HepG2 (cell line): Measurements from ENCODE around the gene CNNM3. TPM values are rescaled to one million over a fixed set of nuclear protein-coding genes. Genes with fewer than 3 reads are reported as not detected.

Source experiments
- ATAC-seq: fragments of 200-7000 bp; cut with Tn5 transposase; 3 replicates; pipeline ENCODE4 v1.9.1; 2020; ENCODE audit warnings: mild to moderate bottlenecking, moderate library complexity
- Bru-seq: library from RNA; stranded (reverse); fragments of 400-500 nt; gene quantifications from one replicate; lab custom pipeline; 2021; lab: Mats Ljungman, UMichigan
- BruChase-seq, 2 experiments: library from RNA; stranded (reverse); fragments of 400-500 nt; gene quantifications; one replicate each; lab custom pipeline; 2021; lab: Mats Ljungman, UMichigan
- BruUV-seq: library from RNA; stranded (reverse); fragments of 400-500 nt; replicated peaks from 2 replicates; lab custom pipeline; 2021; lab: Mats Ljungman, UMichigan
- CTCF ChIA-PET: fragments of 300-600 bp; formaldehyde crosslinking; extraction: SDS; loops from one replicate; lab custom pipeline; 2021; ENCODE audit warnings: low total read pairs, inconsistent platforms, low intra/inter-chr PET ratio; lab: Yijun Ruan, JAX
- POLR2A ChIA-PET: fragments of 350-600 bp; sonication (Branson Sonifier 250); formaldehyde crosslinking; loops from one replicate; lab custom pipeline; 2020; ENCODE audit warnings: antibody characterized with exemption, inconsistent platforms; lab: Yijun Ruan, JAX
- DNase-seq: peaks from one replicate; pipeline ENCODE4 v3.0.0-alpha.2; 2015; ENCODE audit warnings: low spot score
- FAIRE-seq: peaks from 3 replicates; lab custom pipeline; 2011; peaks lifted over from hg19 to GRCh38; lab: Jason Lieb, UNC
- H2AFZ ChIP-seq: one replicate; pipeline ENCODE4 v1.6.1; 2011; ENCODE audit warnings: low read length, inconsistent platforms
- H3K27ac ChIP-seq: fragments of 300-600 bp; 3 replicates; pipeline ENCODE4 v1.8.0; 2011; ENCODE audit warnings: mixed run types, mild to moderate bottlenecking, mixed read lengths, low read length, inconsistent platforms; ENCODE audit not compliant: insufficient read depth; ENCODE audit errors: extremely low read length
- H3K27me3 ChIP-seq, 2 experiments: fragments of 200-600 bp in 1 of 2; 2 replicates in 1 of 2; 3 replicates in 1 of 2; pipeline versions ENCODE4 v1.6.0 to v1.8.0; 2011; ENCODE audit warnings: low read length in 2 of 2, mild to moderate bottlenecking in 2 of 2, moderate library complexity in 2 of 2, inconsistent platforms in 1 of 2; ENCODE audit not compliant: insufficient read depth in 2 of 2, control insufficient read depth in 1 of 2
- H3K36me3 ChIP-seq, 2 experiments: fragments of 200-600 bp in 1 of 2; replicated peaks in 1 of 2; 2 replicates in 1 of 2; 3 replicates in 1 of 2; pipeline versions ENCODE4 v1.5.1 to v1.8.0; 2011; ENCODE audit warnings: low read length in 2 of 2, inconsistent platforms in 1 of 2; ENCODE audit not compliant: insufficient read depth in 2 of 2, control insufficient read depth in 1 of 2
- H3K4me1 ChIP-seq: 2 replicates; pipeline ENCODE4 v1.5.1; 2012; ENCODE audit warnings: low read length, inconsistent platforms; ENCODE audit not compliant: insufficient read depth
- H3K4me2 ChIP-seq: 2 replicates; pipeline ENCODE4 v1.6.0; 2011; ENCODE audit warnings: low read depth, low read length, inconsistent platforms
- H3K4me3 ChIP-seq, 3 experiments: fragments of 200-600 bp in 1 of 3; sonication (generic), shearing (Covaris generic) in 1 of 3; replicated peaks in 1 of 3; 2 replicates each; pipeline ENCODE4 v1.5.1; 2011 to 2016; ENCODE audit warnings: low read length in 3 of 3, inconsistent platforms in 2 of 3, low read depth in 2 of 3, mild to moderate bottlenecking in 2 of 3, control low read depth in 1 of 3, mixed read lengths in 1 of 3; ENCODE audit not compliant: insufficient read depth in 1 of 3
- H3K79me2 ChIP-seq: one replicate; pipeline ENCODE4 v1.6.1; 2011; ENCODE audit warnings: low read length, inconsistent platforms; ENCODE audit not compliant: insufficient read depth
- H3K9ac ChIP-seq: 2 replicates; pipeline ENCODE4 v1.6.0; 2011; ENCODE audit warnings: mild to moderate bottlenecking, low read depth, low read length, inconsistent platforms; ENCODE audit not compliant: insufficient read depth
- H3K9me3 ChIP-seq: 2 replicates; pipeline ENCODE4 v1.5.1; 2012; ENCODE audit warnings: mild to moderate bottlenecking, low read length
- H4K20me1 ChIP-seq: 2 replicates; pipeline ENCODE4 v1.6.0; 2011; ENCODE audit warnings: inconsistent platforms, mild to moderate bottlenecking, low read length, moderate library complexity; ENCODE audit not compliant: insufficient read depth
- ARNT ChIP-seq: fragments of 450-650 bp; IDR thresholded peaks from 2 replicates; pipeline ENCODE4 v1.6.1; 2017
- FOSL1 ChIP-seq: sonication (generic); formaldehyde crosslinking; IDR thresholded peaks from 2 replicates; pipeline ENCODE4 v1.9.0; 2021; ENCODE audit warnings: missing genetic modification reagents, borderline replicate concordance
- GABPB1 ChIP-seq: IDR thresholded peaks from 2 replicates; pipeline ENCODE4 v1.6.1; 2016; ENCODE audit warnings: mild to moderate bottlenecking, missing genetic modification reagents, moderate library complexity, missing compliant biosample characterization
- HNF4A ChIP-seq: sonication (generic); formaldehyde crosslinking; IDR thresholded peaks from 2 replicates; pipeline ENCODE4 v1.4.0; 2020; ENCODE audit warnings: missing genetic modification reagents
- MXD4 ChIP-seq: IDR thresholded peaks from 2 replicates; pipeline ENCODE4 v1.6.1; 2016; ENCODE audit warnings: mild to moderate bottlenecking, missing biosample characterization, missing genetic modification reagents
- PAWR ChIP-seq: sonication (generic); formaldehyde crosslinking; IDR thresholded peaks from 2 replicates; pipeline ENCODE4 v1.4.0; 2020; ENCODE audit warnings: missing genetic modification reagents, mild to moderate bottlenecking, borderline replicate concordance
- PHF21A ChIP-seq: sonication (generic); formaldehyde crosslinking; IDR thresholded peaks from 2 replicates; pipeline ENCODE4 v1.5.0; 2020; ENCODE audit warnings: mild to moderate bottlenecking, missing genetic modification reagents
- RBM39 ChIP-seq: fragments of 200-400 bp; formaldehyde crosslinking; IDR thresholded peaks from one replicate; pipeline ENCODE4 v1.6.1; 2018; ENCODE audit warnings: antibody characterized with exemption, mild to moderate bottlenecking, low read depth, low read length; ENCODE audit not compliant: poor library complexity, severe bottlenecking
- XBP1 ChIP-seq: sonication (generic); formaldehyde crosslinking; IDR thresholded peaks from 2 replicates; pipeline ENCODE4 v1.5.0; 2020; ENCODE audit warnings: missing genetic modification reagents
- ZNF337 ChIP-seq: sonication (generic); formaldehyde crosslinking; IDR thresholded peaks from 2 replicates; pipeline ENCODE4 v1.5.1; 2020; ENCODE audit warnings: missing genetic modification reagents, low read depth, mild to moderate bottlenecking, borderline replicate concordance
- ZNF776 ChIP-seq: sonication (generic); formaldehyde crosslinking; IDR thresholded peaks from 2 replicates; pipeline ENCODE4 v1.4.0; 2020; ENCODE audit warnings: mild to moderate bottlenecking, missing genetic modification reagents
- ZSCAN20 ChIP-seq: sonication (generic); formaldehyde crosslinking; IDR thresholded peaks from 2 replicates; pipeline ENCODE4 v1.4.0; 2020; ENCODE audit warnings: missing genetic modification reagents, mild to moderate bottlenecking, borderline replicate concordance
- WGBS: methylation state at CpG from one replicate; pipeline ENCODE4 v1.1.6; 2017; ENCODE audit warnings: low lambda C conversion rate; 5-methylcytosine and 5-hydroxymethylcytosine counted together
- in situ Hi-C: cut with HindIII; loops from 2 replicates; pipeline ENCODE4 v1.10.0; 2017; ENCODE audit warnings: low pct_unique_long_range_greater_than_20kb; ENCODE audit not compliant: extremely low pct_ligation_motif_present
- intact Hi-C: fragments of 100-400 bp; cut with micrococcal nuclease; formaldehyde crosslinking; loops from one replicate; pipeline ENCODE4 v1.10.0; 2022; ENCODE audit not compliant: unreplicated experiment
- long read RNA-seq, 2 experiments: library from RNA in 1 of 2; library from polyadenylated mRNA in 1 of 2; stranded (forward) in 1 of 2; unstranded in 1 of 2; transcript quantifications; one replicate each; pipeline ENCODE4 v2.0.0, GENCODE V29; 2019 to 2022
- polyA minus RNA-seq, 3 experiments: library from RNA; depleted of rRNA, polyadenylated mRNA; stranded (reverse); fragments of >200 nt; gene quantifications; 2 replicates each; pipeline ENCODE4 v1.2.3, GENCODE V29; 2011; ENCODE audit warnings: low replicate concordance in 1 of 3
- polyA plus RNA-seq, 8 experiments: library from polyadenylated mRNA; depleted of rRNA in 3 of 8; stranded (reverse) in 7 of 8; unstranded in 1 of 8; fragments of >200 nt; fragmentation: Illumina TruSeq in 4 of 8; extraction: Trizol in 4 of 8; gene quantifications; 2 replicates each; pipeline versions ENCODE4 v1.2.1 to v1.2.3, GENCODE V29; 2011 to 2016; ENCODE audit warnings: low read depth in 4 of 8, missing spikeins in 1 of 8, mixed read lengths in 1 of 8; ENCODE audit not compliant: insufficient read depth in 1 of 8
- total RNA-seq, 5 experiments: library from RNA; depleted of rRNA; stranded (reverse); fragments of >200 nt; fragmentation: Illumina TruSeq; extraction: Trizol; gene quantifications; 2 replicates each; pipeline ENCODE4 v1.2.3, GENCODE V29; 2016; ENCODE audit warnings: low read depth in 1 of 5
- TF ChIP-seq, protein P1 (sequence below): sonication (generic); formaldehyde crosslinking; IDR thresholded peaks from 2 replicates; pipeline ENCODE4 v1.8.0; 2022; ENCODE audit warnings: mild to moderate bottlenecking, missing genetic modification reagents
- TF ChIP-seq, protein P2 (sequence below): sonication (generic); formaldehyde crosslinking; IDR thresholded peaks from 2 replicates; pipeline ENCODE4 v1.4.0; 2020; ENCODE audit warnings: mild to moderate bottlenecking, missing genetic modification reagents

The CNNM3 gene
- 8.4 and 21.2 TPM in 2 replicates for total RNA-seq (2016; rRNA removed; fragmentation: Illumina TruSeq; extraction: Trizol)
- total RNA-seq (2016; cell fraction: cytosol; rRNA removed; fragmentation: Illumina TruSeq; extraction: Trizol; ENCODE audit: low read depth), result 5.5 and 5.9 TPM in 2 replicates
- total RNA-seq (2016; cell fraction: insoluble cytoplasmic fraction; rRNA removed; fragmentation: Illumina TruSeq; extraction: Trizol), result 6.5 and 21.5 TPM in 2 replicates
- total RNA-seq (2016; cell fraction: membrane; rRNA removed; fragmentation: Illumina TruSeq; extraction: Trizol), result 8.5 and 9.2 TPM in 2 replicates
- 22.7 and 27.7 TPM in 2 replicates for total RNA-seq (2016; cell fraction: nucleus; rRNA removed; fragmentation: Illumina TruSeq; extraction: Trizol)
- 27.9 and 43.4 TPM in 2 replicates for polyA plus RNA-seq (2011; rRNA removed)
- polyA plus RNA-seq (2011; cell fraction: cytosol; rRNA removed), result 24.2 and 26.5 TPM in 2 replicates
- polyA plus RNA-seq (2011; cell fraction: nucleus; rRNA removed), result 68.4 and 71.2 TPM in 2 replicates
- 35.8 and 38.5 TPM in 2 replicates for polyA plus RNA-seq (2012)
- polyA plus RNA-seq (2016; cell fraction: cytosol; fragmentation: Illumina TruSeq; extraction: Trizol; ENCODE audit: low read depth), result 4.3 and 4.5 TPM in 2 replicates
- polyA plus RNA-seq (2016; cell fraction: insoluble cytoplasmic fraction; fragmentation: Illumina TruSeq; extraction: Trizol; ENCODE audit: low read depth), result 11.7 and 14.4 TPM in 2 replicates
- polyA plus RNA-seq (2016; cell fraction: membrane; fragmentation: Illumina TruSeq; extraction: Trizol; ENCODE audit: low read depth), result 10.0 and 11.0 TPM in 2 replicates
- 48.6 and 52.0 TPM in 2 replicates for polyA plus RNA-seq (2016; cell fraction: nucleus; fragmentation: Illumina TruSeq; extraction: Trizol; ENCODE audit: insufficient read depth, low read depth)
- polyA minus RNA-seq (2011; rRNA and poly(A)+ RNA removed; ENCODE audit: low replicate concordance), result 49.9 and 152 TPM in 2 replicates
- 50.4 and 69.9 TPM in 2 replicates for polyA minus RNA-seq (2011; cell fraction: cytosol; rRNA and poly(A)+ RNA removed)
- 56.1 and 70.2 TPM in 2 replicates for polyA minus RNA-seq (2011; cell fraction: nucleus; rRNA and poly(A)+ RNA removed)
- Bru-seq, nascent RNA, result percentile 91 among the genes with signal in this experiment
- percentile 91 among the genes with signal in this experiment for BruChase-seq, experiment 1, labeled RNA remaining after a 6-hour chase
- percentile 92 among the genes with signal in this experiment for BruChase-seq, experiment 2, labeled RNA remaining after a 2-hour chase
- long read RNA-seq, experiment 1, partial matches to known transcripts, result 3 of 11 reads
- long read RNA-seq, experiment 1, other reads (novel, unspliced or antisense), result 5 of 11 reads
- long read RNA-seq, experiment 2, transcript CNNM3-202 (7 exons, 3,308 nt), result minor isoform, 5 of 181 reads
- long read RNA-seq, experiment 2, transcript CNNM3-201 (8 exons, 3,447 nt), result major isoform, 70 of 181 reads
- long read RNA-seq, experiment 2, partial matches to known transcripts, result 39 of 181 reads
- long read RNA-seq, experiment 2, other reads (novel, unspliced or antisense), result 67 of 181 reads

DNA sequence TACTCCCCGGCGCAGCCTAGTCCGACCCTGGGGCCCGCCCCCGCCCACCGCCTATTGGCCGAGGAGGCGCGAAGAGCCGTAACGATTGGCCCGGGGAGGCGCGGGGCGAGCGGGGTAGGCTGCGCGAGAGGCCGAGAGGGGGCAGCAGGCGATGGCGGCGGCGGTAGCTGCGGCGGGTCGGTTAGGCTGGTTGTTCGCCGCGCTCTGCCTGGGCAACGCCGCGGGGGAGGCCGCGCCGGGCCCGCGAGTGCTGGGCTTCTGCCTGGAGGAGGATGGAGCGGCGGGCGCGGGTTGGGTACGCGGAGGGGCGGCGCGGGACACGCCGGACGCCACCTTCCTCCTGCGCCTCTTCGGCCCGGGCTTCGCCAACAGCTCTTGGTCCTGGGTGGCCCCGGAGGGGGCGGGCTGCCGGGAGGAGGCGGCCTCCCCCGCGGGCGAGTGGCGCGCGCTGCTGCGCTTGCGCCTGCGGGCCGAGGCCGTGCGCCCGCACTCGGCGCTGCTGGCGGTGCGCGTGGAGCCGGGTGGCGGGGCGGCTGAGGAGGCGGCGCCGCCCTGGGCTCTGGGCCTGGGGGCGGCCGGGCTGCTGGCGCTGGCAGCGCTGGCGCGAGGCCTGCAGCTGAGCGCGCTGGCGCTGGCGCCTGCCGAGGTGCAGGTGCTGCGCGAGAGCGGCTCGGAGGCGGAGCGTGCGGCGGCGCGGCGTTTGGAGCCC, at the start of gene CNNM3:
Gene CNNM3, plus strand, starts transcription at position 142 of the 709 bp plus-strand sequence. Its CDS starts 10 bp downstream, at position 152.
- Histone ChIP-seq H4K20me1 (peaks cover 39% of the 10 kb centered on the region), H3K4me1 (peaks cover 72% of the 10 kb centered on the region), H3K79me2 (peaks cover 52% of the 10 kb centered on the region), H3K9ac (peak within 1 kb of the TSS; percentile 87), H3K27me3 (no peaks in the 10 kb centered on the region; a peak in 1 of 5 replicates), H3K9me3 (no peaks in the 10 kb centered on the region), H3K4me2 (peak within 1 kb of the TSS; percentile 100), H2AFZ (peak within 1 kb of the TSS; percentile 11), H3K4me3 (peak within 1 kb of the TSS; percentile 87 to 96 (median 91)), H3K27ac (peak within 1 kb of the TSS; percentile 92), H3K36me3 (peaks cover 1 to 12% of the 10 kb centered on the region in 2 experiments; a peak in 4 of 5 replicates)
- WGBS, result 2% methylated on average over 12 of the region's 103 CpGs
- DNase-seq (peak; percentile 91), FAIRE-seq (no peak), ATAC-seq (peak; percentile 87)
- in situ Hi-C loops, result no loop called here
- ChIA-PET POLR2A (interaction anchor here (0.8 to 7.4 kb wide), 17 partner anchors 10 to 279 kb away, joined by 3 to 99 read pairs (median 4); partner anchors contain the start of genes ANKRD39 and CNNM4), CTCF (no interaction called here)
- intact Hi-C loops, result loop anchor here (5.0 kb wide), 3 partner anchors 54 to 214 kb away; partner anchors contain the start of genes CNNM4 and KANSL3
- no TSS peak for BruUV-seq
- no peak for TF ChIP-seq PAWR (CRISPR knock-in tag)
- TF ChIP-seq ZNF337 (CRISPR knock-in tag), result no peak
- no peak for TF ChIP-seq FOSL1 (CRISPR knock-in tag)
- 0 out of 2 replicates have a peak, but pooled peaks have one; percentile 43 for TF ChIP-seq MXD4 (CRISPR knock-in tag)
- peak; percentile 54 for TF ChIP-seq RBM39
- peak; percentile 84 for TF ChIP-seq GABPB1
- TF ChIP-seq, protein P1, sequence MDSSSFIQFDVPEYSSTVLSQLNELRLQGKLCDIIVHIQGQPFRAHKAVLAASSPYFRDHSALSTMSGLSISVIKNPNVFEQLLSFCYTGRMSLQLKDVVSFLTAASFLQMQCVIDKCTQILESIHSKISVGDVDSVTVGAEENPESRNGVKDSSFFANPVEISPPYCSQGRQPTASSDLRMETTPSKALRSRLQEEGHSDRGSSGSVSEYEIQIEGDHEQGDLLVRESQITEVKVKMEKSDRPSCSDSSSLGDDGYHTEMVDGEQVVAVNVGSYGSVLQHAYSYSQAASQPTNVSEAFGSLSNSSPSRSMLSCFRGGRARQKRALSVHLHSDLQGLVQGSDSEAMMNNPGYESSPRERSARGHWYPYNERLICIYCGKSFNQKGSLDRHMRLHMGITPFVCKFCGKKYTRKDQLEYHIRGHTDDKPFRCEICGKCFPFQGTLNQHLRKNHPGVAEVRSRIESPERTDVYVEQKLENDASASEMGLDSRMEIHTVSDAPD (CRISPR knock-in tag), result 0 out of 2 replicates have a peak, but pooled peaks have one; percentile 65
- peak; percentile 89 for TF ChIP-seq ZNF776 (CRISPR knock-in tag)
- no peak for TF ChIP-seq XBP1 (CRISPR knock-in tag)
- TF ChIP-seq ZSCAN20 (CRISPR knock-in tag), result no peak; the same call in 1 of the 2 replicates
- TF ChIP-seq HNF4A, result no peak
- no peak for TF ChIP-seq ARNT
- TF ChIP-seq, protein P2, sequence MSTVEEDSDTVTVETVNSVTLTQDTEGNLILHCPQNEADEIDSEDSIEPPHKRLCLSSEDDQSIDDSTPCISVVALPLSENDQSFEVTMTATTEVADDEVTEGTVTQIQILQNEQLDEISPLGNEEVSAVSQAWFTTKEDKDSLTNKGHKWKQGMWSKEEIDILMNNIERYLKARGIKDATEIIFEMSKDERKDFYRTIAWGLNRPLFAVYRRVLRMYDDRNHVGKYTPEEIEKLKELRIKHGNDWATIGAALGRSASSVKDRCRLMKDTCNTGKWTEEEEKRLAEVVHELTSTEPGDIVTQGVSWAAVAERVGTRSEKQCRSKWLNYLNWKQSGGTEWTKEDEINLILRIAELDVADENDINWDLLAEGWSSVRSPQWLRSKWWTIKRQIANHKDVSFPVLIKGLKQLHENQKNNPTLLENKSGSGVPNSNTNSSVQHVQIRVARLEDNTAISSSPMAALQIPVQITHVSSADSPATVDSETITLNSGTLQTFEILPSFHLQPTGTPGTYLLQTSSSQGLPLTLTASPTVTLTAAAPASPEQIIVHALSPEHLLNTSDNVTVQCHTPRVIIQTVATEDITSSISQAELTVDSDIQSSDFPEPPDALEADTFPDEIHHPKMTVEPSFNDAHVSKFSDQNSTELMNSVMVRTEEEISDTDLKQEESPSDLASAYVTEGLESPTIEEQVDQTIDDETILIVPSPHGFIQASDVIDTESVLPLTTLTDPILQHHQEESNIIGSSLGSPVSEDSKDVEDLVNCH (CRISPR knock-in tag), result 0 out of 2 replicates have a peak, but pooled peaks have one; percentile 60
- TF ChIP-seq PHF21A, result peak; percentile 78
